ENCODE measurements around the gene GOLGA6L2.

- TF ChIP-seq CTCF (IDR thresholded peaks at IDR 0.05; ENCODE audit: low read length) (no peak), EZH2 (IDR thresholded peaks at IDR 0.05; ENCODE audit: borderline replicate concordance, low read length) (no peak)
Measured at GRCh38 chr15:23395030-23395692, 51.9 kb downstream of the GOLGA6L2 start.

All from OCI-LY1 (cell line).